IMR-90 (cell line): ENCODE measurements around the gene COL4A2. TPM values are rescaled to one million over a fixed set of nuclear protein-coding genes. Genes with fewer than 3 reads are reported as not detected.
A peak's percentile ranks its signal among the peaks of the same experiment; 100 is the strongest.

Source experiments
- ATAC-seq: fragments of 200-7000 bp; cut with Tn5 transposase; 2 replicates; pipeline ENCODE4 v1.9.1; 2020; ENCODE audit warnings: low read depth, mild to moderate bottlenecking, moderate library complexity
- BruUV-seq: library from RNA; stranded (reverse); fragments of 400-500 nt; replicated peaks from 2 replicates; lab custom pipeline; 2021; lab: Mats Ljungman, UMichigan
- CTCF ChIA-PET: fragments of 300-600 bp; formaldehyde crosslinking; extraction: SDS; loops from one replicate; lab custom pipeline; 2021; ENCODE audit warnings: antibody characterized with exemption; lab: Yijun Ruan, JAX
- POLR2A ChIA-PET: fragments of 300-600 bp; sonication (Branson Sonifier 250); formaldehyde crosslinking; loops from one replicate; lab custom pipeline; 2022; ENCODE audit warnings: antibody characterized with exemption; ENCODE audit not compliant: unreplicated experiment; lab: Charles Lee
- DNase-seq: peaks from one replicate; pipeline ENCODE4 v3.0.0; 2013
- H2AFZ ChIP-seq: replicated peaks from 2 replicates; pipeline ENCODE3; 2013; ENCODE audit warnings: low read length, mild to moderate bottlenecking; ENCODE audit not compliant: poor library complexity
- H2AK5ac ChIP-seq: 2 replicates; pipeline ENCODE4 v1.6.1; 2013; ENCODE audit warnings: low read depth, low read length, inconsistent platforms
- H2AK9ac ChIP-seq: replicated peaks from 2 replicates; pipeline ENCODE3; 2013; ENCODE audit warnings: mild to moderate bottlenecking, low read depth, low read length, moderate library complexity; ENCODE audit not compliant: poor library complexity
- H2BK120ac ChIP-seq: 2 replicates; pipeline ENCODE4 v1.6.1; 2013; ENCODE audit warnings: low read depth, low read length, inconsistent platforms
- H2BK15ac ChIP-seq: 3 replicates; pipeline ENCODE4 v1.6.1; 2013; ENCODE audit warnings: low read depth, low read length, inconsistent platforms
- H2BK20ac ChIP-seq: 2 replicates; pipeline ENCODE4 v1.6.1; 2013; ENCODE audit warnings: low read depth, mild to moderate bottlenecking, inconsistent platforms, low read length, moderate library complexity
- H2BK5ac ChIP-seq: 2 replicates; pipeline ENCODE4 v1.6.1; 2013; ENCODE audit warnings: mild to moderate bottlenecking, low read depth, low read length, inconsistent platforms; ENCODE audit not compliant: poor library complexity, severe bottlenecking
- H3K14ac ChIP-seq: replicated peaks from 2 replicates; pipeline ENCODE4 v1.6.1; 2013; ENCODE audit warnings: low read depth, low read length, inconsistent platforms
- H3K18ac ChIP-seq: 2 replicates; pipeline ENCODE4 v1.6.1; 2013; ENCODE audit warnings: low read depth, low read length, control low read depth
- H3K23ac ChIP-seq: 2 replicates; pipeline ENCODE4 v1.6.1; 2013; ENCODE audit warnings: low read depth, low read length, inconsistent platforms
- H3K27ac ChIP-seq: 2 replicates; pipeline ENCODE4 v1.5.1; 2013; ENCODE audit warnings: mild to moderate bottlenecking, control low read depth, low read length; ENCODE audit not compliant: insufficient read depth
- H3K27me3 ChIP-seq: 2 replicates; pipeline ENCODE4 v1.6.1; 2013; ENCODE audit warnings: low read length; ENCODE audit not compliant: control insufficient read depth, insufficient read depth
- H3K36me3 ChIP-seq: 2 replicates; pipeline ENCODE4 v1.6.1; 2013; ENCODE audit warnings: low read length, mixed read lengths; ENCODE audit not compliant: control insufficient read depth, insufficient read depth
- H3K4ac ChIP-seq: 2 replicates; pipeline ENCODE4 v1.6.1; 2013; ENCODE audit warnings: low read depth, low read length, inconsistent platforms
- H3K4me1 ChIP-seq: 2 replicates; pipeline ENCODE4 v1.6.1; 2013; ENCODE audit warnings: low read length, mixed read lengths; ENCODE audit not compliant: control insufficient read depth, insufficient read depth
- H3K4me2 ChIP-seq: 2 replicates; pipeline ENCODE4 v1.6.1; 2013; ENCODE audit warnings: low read depth, mild to moderate bottlenecking, control low read depth, low read length, moderate library complexity
- H3K4me3 ChIP-seq: 2 replicates; pipeline ENCODE4 v1.5.1; 2013; ENCODE audit warnings: low read depth, mild to moderate bottlenecking, control low read depth, low read length, moderate library complexity; ENCODE audit not compliant: insufficient read depth
- H3K56ac ChIP-seq: 2 replicates; pipeline ENCODE4 v1.6.1; 2013; ENCODE audit warnings: low read length, inconsistent platforms; ENCODE audit not compliant: insufficient read depth; ENCODE audit errors: extremely low read depth
- H3K79me1 ChIP-seq, 2 experiments: 2 replicates each; pipeline ENCODE4 v1.6.1; 2013; ENCODE audit warnings: low read length in 2 of 2, inconsistent platforms in 1 of 2, low read depth in 1 of 2
- H3K9ac ChIP-seq: 2 replicates; pipeline ENCODE4 v1.6.1; 2013; ENCODE audit warnings: low read depth, low read length, control low read depth
- H3K9me1 ChIP-seq: 2 replicates; pipeline ENCODE4 v1.6.1; 2013; ENCODE audit warnings: low read length, inconsistent platforms; ENCODE audit not compliant: insufficient read depth
- H3K9me3 ChIP-seq: 2 replicates; pipeline ENCODE4 v1.6.1; 2013; ENCODE audit warnings: low read length; ENCODE audit not compliant: control insufficient read depth, insufficient read depth
- H4K20me1 ChIP-seq: 2 replicates; pipeline ENCODE4 v1.6.1; 2013; ENCODE audit warnings: low read length, inconsistent platforms; ENCODE audit not compliant: insufficient read depth
- H4K5ac ChIP-seq: 2 replicates; pipeline ENCODE4 v1.6.1; 2013; ENCODE audit warnings: mild to moderate bottlenecking, low read depth, low read length, control low read depth
- H4K8ac ChIP-seq, 2 experiments: 2 replicates each; pipeline ENCODE4 v1.6.1; 2013; ENCODE audit warnings: low read depth in 2 of 2, low read length in 2 of 2, control low read depth in 1 of 2, inconsistent platforms in 1 of 2
- H4K91ac ChIP-seq: 2 replicates; pipeline ENCODE4 v1.6.1; 2013; ENCODE audit warnings: low read depth, low read length, inconsistent platforms; ENCODE audit not compliant: insufficient read depth
- CHD1 ChIP-seq: IDR thresholded peaks from 2 replicates; pipeline ENCODE4 v1.6.1; 2012; ENCODE audit warnings: low read depth, low read length, improper control_type of control experiment
- CTCF ChIP-seq: conservative IDR thresholded peaks from 2 replicates; pipeline ENCODE4 v1.5.1; 2012; ENCODE audit warnings: mild to moderate bottlenecking, low read depth, low read length, improper control_type of control experiment
- FOS ChIP-seq: fragments of 150-350 bp; IDR thresholded peaks from 2 replicates; pipeline ENCODE4 v1.6.1; 2016; ENCODE audit warnings: low read depth, low read length
- MAFK ChIP-seq: IDR thresholded peaks from 2 replicates; pipeline ENCODE4 v1.6.1; 2012; ENCODE audit warnings: low read depth, low read length, improper control_type of control experiment
- MAZ ChIP-seq: IDR thresholded peaks from 2 replicates; pipeline ENCODE4 v1.6.1; 2012; ENCODE audit warnings: low read depth, mild to moderate bottlenecking, low read length, improper control_type of control experiment, moderate library complexity, borderline replicate concordance
- MXI1 ChIP-seq: IDR thresholded peaks from 2 replicates; pipeline ENCODE4 v1.6.1; 2012; ENCODE audit warnings: low read depth, mild to moderate bottlenecking, low read length, moderate library complexity, borderline replicate concordance
- NFE2L2 ChIP-seq: fragments of 150-350 bp; IDR thresholded peaks from 2 replicates; pipeline ENCODE4 v1.6.1; 2016; ENCODE audit warnings: low read depth, mild to moderate bottlenecking, low read length
- POLR2A ChIP-seq: IDR thresholded peaks from 2 replicates; pipeline ENCODE4 v1.6.1; 2012; ENCODE audit warnings: mild to moderate bottlenecking, low read depth, low read length
- RAD21 ChIP-seq: IDR thresholded peaks from 2 replicates; pipeline ENCODE4 v1.6.1; 2012; ENCODE audit warnings: low read length, improper control_type of control experiment
- RCOR1 ChIP-seq: IDR thresholded peaks from 2 replicates; pipeline ENCODE4 v1.6.1; 2012; ENCODE audit warnings: mild to moderate bottlenecking, low read length, improper control_type of control experiment; ENCODE audit not compliant: insufficient replicate concordance
- RFX5 ChIP-seq: IDR thresholded peaks from 2 replicates; pipeline ENCODE4 v1.8.0; 2012; ENCODE audit warnings: low read depth, mild to moderate bottlenecking, low read length, moderate library complexity
- SMC3 ChIP-seq: fragments of 150-350 bp; IDR thresholded peaks from 2 replicates; pipeline ENCODE4 v1.6.1; 2016; ENCODE audit warnings: low read depth, mild to moderate bottlenecking, antibody characterized with exemption, low read length, moderate library complexity
- WGBS, 2 experiments: methylation state at CpG; one replicate each; pipeline versions ENCODE4 v1.1.5 to v1.1.7; 2013; ENCODE audit warnings: missing lambda C conversion rate in 2 of 2; ENCODE audit not compliant: insufficient read length in 1 of 2; ENCODE audit errors: extremely low coverage in 2 of 2; 5-methylcytosine and 5-hydroxymethylcytosine counted together
- dilution Hi-C: fragments of 300-500 bp; cut with HindIII; formaldehyde crosslinking; loops from one replicate; pipeline ENCODE4 v1.14.3; 2018; ENCODE audit warnings: low sequenced_read_pairs; ENCODE audit not compliant: unreplicated experiment
- in situ Hi-C: fragments of 300-500 bp; cut with MboI; formaldehyde crosslinking; loops from 3 replicates; pipeline ENCODE4 v1.14.3; 2019; ENCODE audit warnings: low sequenced_read_pairs, inconsistent platforms, mixed read lengths
- intact Hi-C: fragments of 100-400 bp; cut with micrococcal nuclease; formaldehyde crosslinking; loops from 2 replicates; pipeline ENCODE4 v1.10.0; 2022
- polyA plus RNA-seq, 3 experiments: library from polyadenylated mRNA; depleted of rRNA; stranded (reverse); fragments of >200 nt; gene quantifications; 2 replicates each; pipeline ENCODE4 v1.2.3, GENCODE V29; 2012; ENCODE audit warnings: low replicate concordance in 1 of 3
- total RNA-seq: library from RNA; depleted of rRNA; stranded (reverse); fragments of >200 nt; gene quantifications from 2 replicates; pipeline ENCODE4 v1.2.3, GENCODE V29; 2012
- TF ChIP-seq, protein P1 (sequence below): fragments of 150-350 bp; IDR thresholded peaks from 2 replicates; pipeline ENCODE4 v1.6.1; 2017; ENCODE audit warnings: mild to moderate bottlenecking, antibody characterized with exemption, low read length, low read depth
- TF ChIP-seq, protein P2 (sequence below): fragments of 150-350 bp; IDR thresholded peaks from 2 replicates; pipeline ENCODE4 v1.6.1; 2016; ENCODE audit warnings: low read depth, mild to moderate bottlenecking, low read length, moderate library complexity, borderline replicate concordance

The COL4A2 gene
- total and polyA plus RNA-seq, 2 of the 4 experiments (the other 2 are of a cell fraction), result 90.7 to 457 TPM

DNA sequence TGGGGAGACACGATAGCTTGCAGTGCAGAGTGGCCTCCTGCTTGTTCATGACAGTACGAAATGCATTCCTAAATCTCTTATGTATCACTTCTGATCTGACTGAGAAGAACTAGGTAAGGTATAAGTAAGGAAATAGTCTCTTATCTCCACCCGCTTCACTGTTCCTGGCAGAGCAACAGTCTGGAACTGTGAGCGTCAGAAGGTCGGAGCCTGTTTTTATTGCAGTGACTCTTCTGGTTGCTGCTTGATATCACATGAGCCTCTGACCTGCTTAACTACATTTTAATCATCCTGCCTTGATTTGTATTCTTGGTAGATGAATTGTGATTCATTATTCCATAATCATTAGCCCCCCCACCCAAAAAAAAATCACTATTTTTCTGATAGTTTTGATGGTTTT lies 69.0 kb downstream of the COL4A2 start:
- Histone ChIP-seq H4K8ac (no peak overlapping the region), H2BK120ac (no peak overlapping the region), H4K91ac (no peak overlapping the region), H2AK9ac (no peak overlapping the region), H3K27ac (no peak overlapping the region), H3K18ac (no peak overlapping the region), H2BK5ac (no peak overlapping the region), H3K9me3 (no peaks in the 10 kb centered on the region), H3K27me3 (no peaks in the 10 kb centered on the region), H3K9me1 (peaks cover 37% of the 10 kb centered on the region), H3K4ac (no peak overlapping the region), H3K56ac (no peak overlapping the region), H2AFZ (no peak overlapping the region), H3K4me3 (no peak overlapping the region), H3K14ac (no peak overlapping the region), H3K9ac (no peak overlapping the region), H3K79me1 (peaks cover 49 to 89% of the 10 kb centered on the region in 2 experiments), H3K23ac (no peak overlapping the region), H3K4me1 (peaks cover 34% of the 10 kb centered on the region), H3K36me3 (peaks cover 11% of the 10 kb centered on the region), H2BK20ac (no peak overlapping the region), H2AK5ac (no peak overlapping the region), H3K4me2 (no peak overlapping the region), H4K20me1 (peaks cover 24% of the 10 kb centered on the region; the same call in 1 of the 2 replicates), H2BK15ac (0 out of 3 replicates have a peak overlapping the region, but pooled peaks have one; percentile 3), H4K5ac (no peak overlapping the region)
- intact Hi-C loops, result no loop called here
- WGBS, 2 experiments, result no CpG with 5 or more reads among the region's 5 CpGs
- ChIA-PET POLR2A (no interaction called here), CTCF (no interaction called here)
- ATAC-seq (no peak), DNase-seq (no peak)
- no TSS peak for BruUV-seq
- in situ Hi-C loops, result no loop called here
- TF ChIP-seq MAZ (no peak), CTCF (no peak), MAFK (no peak), POLR2A (no peak), RCOR1 (no peak), FOS (no peak), MXI1 (no peak), SMC3 (no peak), RAD21 (no peak), NFE2L2 (no peak), RFX5 (no peak), CHD1 (no peak)
- TF ChIP-seq, protein P1, sequence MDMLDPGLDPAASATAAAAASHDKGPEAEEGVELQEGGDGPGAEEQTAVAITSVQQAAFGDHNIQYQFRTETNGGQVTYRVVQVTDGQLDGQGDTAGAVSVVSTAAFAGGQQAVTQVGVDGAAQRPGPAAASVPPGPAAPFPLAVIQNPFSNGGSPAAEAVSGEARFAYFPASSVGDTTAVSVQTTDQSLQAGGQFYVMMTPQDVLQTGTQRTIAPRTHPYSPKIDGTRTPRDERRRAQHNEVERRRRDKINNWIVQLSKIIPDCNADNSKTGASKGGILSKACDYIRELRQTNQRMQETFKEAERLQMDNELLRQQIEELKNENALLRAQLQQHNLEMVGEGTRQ, result no peak
- TF ChIP-seq, protein P2, sequence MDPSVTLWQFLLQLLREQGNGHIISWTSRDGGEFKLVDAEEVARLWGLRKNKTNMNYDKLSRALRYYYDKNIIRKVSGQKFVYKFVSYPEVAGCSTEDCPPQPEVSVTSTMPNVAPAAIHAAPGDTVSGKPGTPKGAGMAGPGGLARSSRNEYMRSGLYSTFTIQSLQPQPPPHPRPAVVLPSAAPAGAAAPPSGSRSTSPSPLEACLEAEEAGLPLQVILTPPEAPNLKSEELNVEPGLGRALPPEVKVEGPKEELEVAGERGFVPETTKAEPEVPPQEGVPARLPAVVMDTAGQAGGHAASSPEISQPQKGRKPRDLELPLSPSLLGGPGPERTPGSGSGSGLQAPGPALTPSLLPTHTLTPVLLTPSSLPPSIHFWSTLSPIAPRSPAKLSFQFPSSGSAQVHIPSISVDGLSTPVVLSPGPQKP, result no peak
- dilution Hi-C loops, result no loop called here
